Measurements from ENCODE around the gene PRKCH. TPM values are rescaled to one million over a fixed set of nuclear protein-coding genes. Genes with fewer than 3 reads are reported as not detected.

The PRKCH gene
- total and polyA plus RNA-seq, 2 donors from 2014 or later, result 8.3 to 47.0 TPM

GRCh38 chr14:61531465-61532122 is 210.2 kb downstream of the PRKCH start:
- H3K4me1 ChIP-seq (ENCODE audit: control insufficient read depth in 2 of 3, insufficient read depth in 2 of 3, low read depth in 1 of 3, low read length in 3 of 3), result peaks cover 0 to 22% (median 19%) of the 10 kb centered on the region in 3 donors
- H3K9me3 ChIP-seq (ENCODE audit: control insufficient read depth in 2 of 3, insufficient read depth in 1 of 3, low read length in 3 of 3), result no peaks in the 10 kb centered on the region
- TF ChIP-seq CTCF (IDR thresholded peaks at IDR 0.05; ENCODE audit: borderline replicate concordance, extremely low read depth, insufficient read depth), result no peak
- no peaks in the 10 kb centered on the region for H3K36me3 ChIP-seq (ENCODE audit: control insufficient read depth in 2 of 3, insufficient read depth in 3 of 3, low read length in 3 of 3)
- FAIRE-seq (no peak), DNase-seq (no peak)
- no peak overlapping the region for H3K4me3 ChIP-seq (ENCODE audit: low read length in 3 of 3)
- no peak overlapping the region for H3K27ac ChIP-seq (ENCODE audit: low read depth in 2 of 2, low read length in 2 of 2)
- intact Hi-C loops (cut with DNase I), result no loop called here
- H3K9ac ChIP-seq (ENCODE audit: low read length in 3 of 3), result no peak overlapping the region
- H3K27me3 ChIP-seq (ENCODE audit: control insufficient read depth, insufficient read depth, low read length), result no peaks in the 10 kb centered on the region

- Histone ChIP-seq H3K9me3 (ENCODE audit: control insufficient read depth in 2 of 3, insufficient read depth in 1 of 3, low read length in 3 of 3) (no peaks in the 10 kb centered on the region), H3K36me3 (ENCODE audit: control insufficient read depth in 2 of 3, insufficient read depth in 3 of 3, low read length in 3 of 3) (no peaks in the 10 kb centered on the region), H3K4me3 (ENCODE audit: low read length in 3 of 3) (no peak overlapping the region), H3K27me3 (ENCODE audit: control insufficient read depth, insufficient read depth, low read length) (no peaks in the 10 kb centered on the region), H3K4me1 (ENCODE audit: control insufficient read depth in 2 of 3, insufficient read depth in 2 of 3, low read depth in 1 of 3, low read length in 3 of 3) (peaks cover 0 to 22% (median 20%) of the 10 kb centered on the region in 3 donors), H3K27ac (ENCODE audit: low read depth in 2 of 2, low read length in 2 of 2) (no peak overlapping the region), H3K9ac (ENCODE audit: low read length in 3 of 3) (no peak overlapping the region)
- no peak for TF ChIP-seq CTCF (IDR thresholded peaks at IDR 0.05; ENCODE audit: borderline replicate concordance, extremely low read depth, insufficient read depth)
- no peak for FAIRE-seq
- DNase-seq, result no peak
- intact Hi-C loops (cut with DNase I), result no loop called here
Measured at GRCh38 chr14:61532123-61532505, 210.7 kb downstream of the PRKCH start.

GRCh38 chr14:61532763-61533162 is 211.4 kb downstream of the PRKCH start:
- intact Hi-C loops (cut with DNase I), result no loop called here
- no peak overlapping the region for H3K27ac ChIP-seq (ENCODE audit: low read depth in 2 of 2, low read length in 2 of 2)
- no peak for TF ChIP-seq CTCF (IDR thresholded peaks at IDR 0.05; ENCODE audit: borderline replicate concordance, extremely low read depth, insufficient read depth)
- no peak overlapping the region for H3K9ac ChIP-seq (ENCODE audit: low read length in 3 of 3)
- peaks cover 0 to 22% (median 22%) of the 10 kb centered on the region in 3 donors for H3K4me1 ChIP-seq (ENCODE audit: control insufficient read depth in 2 of 3, insufficient read depth in 2 of 3, low read depth in 1 of 3, low read length in 3 of 3)
- DNase-seq (no peak), FAIRE-seq (no peak)
- no peaks in the 10 kb centered on the region for H3K27me3 ChIP-seq (ENCODE audit: control insufficient read depth, insufficient read depth, low read length)
- no peak overlapping the region for H3K4me3 ChIP-seq (ENCODE audit: low read length in 3 of 3)
- H3K36me3 ChIP-seq (ENCODE audit: control insufficient read depth in 2 of 3, insufficient read depth in 3 of 3, low read length in 3 of 3), result no peaks in the 10 kb centered on the region
- H3K9me3 ChIP-seq (ENCODE audit: control insufficient read depth in 2 of 3, insufficient read depth in 1 of 3, low read length in 3 of 3), result no peaks in the 10 kb centered on the region

All from kidney (tissue), 14 donors.